Measurements from ENCODE around the gene AHSP. TPM values are rescaled to one million over a fixed set of nuclear protein-coding genes. Genes with fewer than 3 reads are reported as not detected.

Gene AHSP
- total and polyA plus RNA-seq, 4 donors = 0.48 to 1,651 TPM; not detected in 2

- TF ChIP-seq NR2F2 (IDR thresholded peaks at IDR 0.05) (no peak), RXRA (IDR thresholded peaks at IDR 0.05) (no peak), HNF4G (IDR thresholded peaks at IDR 0.05) (no peak), TAF1 (conservative IDR thresholded peaks at IDR 0.05) (no peak), EGR1 (IDR thresholded peaks at IDR 0.05; ENCODE audit: low read depth in 2 of 2) (no peak), FOXA1 (IDR thresholded peaks at IDR 0.05) (no peak)
- DNase-seq (ENCODE audit: low spot score) = no peak
- 30% methylated on average over 11 of the region's 11 CpGs for WGBS
- no peak overlapping the region for H3K9ac ChIP-seq (ENCODE audit: low read depth in 1 of 2, low read length in 2 of 2)
- no peaks in the 10 kb centered on the region for H3K36me3 ChIP-seq (ENCODE audit: control insufficient read depth in 4 of 4, insufficient read depth in 3 of 4, low read depth in 1 of 4, low read length in 3 of 4)
- H3K9me3 ChIP-seq (ENCODE audit: control insufficient read depth in 4 of 4, low read length in 3 of 4) = no peaks in the 10 kb centered on the region
- peaks cover 0 to 9% (median 2%) of the 10 kb centered on the region in 4 donors for H3K27me3 ChIP-seq (ENCODE audit: control insufficient read depth in 4 of 4, insufficient read depth in 4 of 4, low read length in 3 of 4)
- peak overlapping the region in 1 of 3 donors; percentile 31 for H3K4me3 ChIP-seq (ENCODE audit: low read depth in 1 of 3, low read length in 3 of 3)
- no peak overlapping the region for H3K27ac ChIP-seq (ENCODE audit: low read depth in 1 of 2, low read length in 2 of 2)
- no peaks in the 10 kb centered on the region for H3K4me1 ChIP-seq (ENCODE audit: control insufficient read depth in 4 of 4, insufficient read depth in 4 of 4, low read length in 3 of 4)
These were observed 915 bp downstream of the AHSP start for GRCh38 chr16:31528523-31529107.

- Histone ChIP-seq H3K27ac (ENCODE audit: low read depth in 1 of 2, low read length in 2 of 2) (no peak overlapping the region), H3K4me3 (ENCODE audit: low read depth in 1 of 3, low read length in 3 of 3) (peak overlapping the region in 1 of 3 donors; percentile 31), H3K27me3 (ENCODE audit: control insufficient read depth in 4 of 4, insufficient read depth in 4 of 4, low read length in 3 of 4) (peaks cover 0 to 8% (median 2%) of the 10 kb centered on the region in 4 donors), H3K36me3 (ENCODE audit: control insufficient read depth in 4 of 4, insufficient read depth in 3 of 4, low read depth in 1 of 4, low read length in 3 of 4) (no peaks in the 10 kb centered on the region), H3K9ac (ENCODE audit: low read depth in 1 of 2, low read length in 2 of 2) (no peak overlapping the region), H3K9me3 (ENCODE audit: control insufficient read depth in 4 of 4, low read length in 3 of 4) (no peaks in the 10 kb centered on the region), H3K4me1 (ENCODE audit: control insufficient read depth in 4 of 4, insufficient read depth in 4 of 4, low read length in 3 of 4) (no peaks in the 10 kb centered on the region)
- peak; percentile 69 for DNase-seq (ENCODE audit: low spot score)
- WGBS = 6% methylated on average over 52 of the region's 52 CpGs
- no peak for TF ChIP-seq EGR1 (IDR thresholded peaks at IDR 0.05; ENCODE audit: low read depth in 2 of 2)
- no peak for TF ChIP-seq HNF4A (conservative IDR thresholded peaks at IDR 0.05)
- no peak for TF ChIP-seq TAF1 (conservative IDR thresholded peaks at IDR 0.05)
- TF ChIP-seq JUND (IDR thresholded peaks at IDR 0.05) = no peak
- TF ChIP-seq CTCF (IDR thresholded peaks at IDR 0.05; ENCODE audit: low read depth, low read length, missing input control) = no peak
- no peak for TF ChIP-seq YY1 (IDR thresholded peaks at IDR 0.05)
- no peak for TF ChIP-seq ATF3 (IDR thresholded peaks at IDR 0.05)
- no peak for TF ChIP-seq RXRA (IDR thresholded peaks at IDR 0.05)
These were observed 1.6 kb downstream of the AHSP start for GRCh38 chr16:31529108-31529936.

- WGBS = 29% methylated on average over 17 of the region's 17 CpGs
- Histone ChIP-seq H3K27me3 (ENCODE audit: control insufficient read depth in 4 of 4, insufficient read depth in 4 of 4, low read length in 3 of 4) (peaks cover 0 to 7% (median 2%) of the 10 kb centered on the region in 4 donors), H3K27ac (ENCODE audit: low read depth in 1 of 2, low read length in 2 of 2) (no peak overlapping the region), H3K4me1 (ENCODE audit: control insufficient read depth in 4 of 4, insufficient read depth in 4 of 4, low read length in 3 of 4) (no peaks in the 10 kb centered on the region), H3K9me3 (ENCODE audit: control insufficient read depth in 4 of 4, low read length in 3 of 4) (no peaks in the 10 kb centered on the region), H3K4me3 (ENCODE audit: low read depth in 1 of 3, low read length in 3 of 3) (peak overlapping the region in 1 of 3 donors; percentile 31), H3K9ac (ENCODE audit: low read depth in 1 of 2, low read length in 2 of 2) (no peak overlapping the region), H3K36me3 (ENCODE audit: control insufficient read depth in 4 of 4, insufficient read depth in 3 of 4, low read depth in 1 of 4, low read length in 3 of 4) (no peaks in the 10 kb centered on the region)
- TF ChIP-seq HNF4A (conservative IDR thresholded peaks at IDR 0.05) (no peak), SP1 (IDR thresholded peaks at IDR 0.05) (no peak), MAX (IDR thresholded peaks at IDR 0.05) (no peak), ZBTB33 (IDR thresholded peaks at IDR 0.05) (no peak), GABPA (IDR thresholded peaks at IDR 0.05 in 1 of 2, conservative IDR thresholded peaks at IDR 0.05 in 1 of 2) (no peak), FOXA1 (IDR thresholded peaks at IDR 0.05) (no peak), RAD21 (IDR thresholded peaks at IDR 0.05) (no peak), TAF1 (conservative IDR thresholded peaks at IDR 0.05) (no peak), EGR1 (IDR thresholded peaks at IDR 0.05; ENCODE audit: low read depth in 2 of 2) (no peak), REST (IDR thresholded peaks at IDR 0.05) (no peak)
- no peak for DNase-seq (ENCODE audit: low spot score)
These were observed 2.2 kb downstream of the AHSP start for GRCh38 chr16:31529937-31530312.
